ENCODE data around the gene EFNA5.
"Not testable (repeated sequence)": the region's sequence is repeated elsewhere in the genome, so short reads cannot be mapped to it uniquely, and the experiment has no call there.

The EFNA5 gene

DNA sequence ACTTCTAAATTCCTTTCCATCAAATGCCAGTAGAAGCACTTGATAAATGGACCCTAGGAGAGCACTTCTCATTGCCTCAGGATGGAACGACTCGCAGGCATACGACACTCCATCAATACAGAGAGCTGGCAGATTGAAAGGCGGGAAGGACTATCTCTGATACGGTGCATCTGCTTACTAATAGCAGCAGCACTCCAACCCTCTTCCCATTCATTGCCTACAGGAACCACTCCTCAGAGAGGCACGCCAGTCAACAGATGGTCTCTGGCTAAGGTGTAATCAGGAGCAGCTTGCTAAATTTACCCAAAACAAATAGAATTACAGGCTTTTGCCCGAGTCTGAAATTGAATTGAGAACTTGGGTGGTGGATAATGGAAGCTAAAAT, 168.1 kb downstream of the EFNA5 start:
- Histone ChIP-seq H3K4me3 (ENCODE audit: insufficient read depth, low read depth, low read length, poor library complexity, severe bottlenecking) (no peak overlapping the region), H3K4me1 (ENCODE audit: control insufficient read depth, insufficient read depth, low read length, poor library complexity, severe bottlenecking) (no peaks in the 10 kb centered on the region), H3K27me3 (replicated peaks; ENCODE audit: control insufficient read depth, insufficient read depth, low read length, poor library complexity, severe bottlenecking) (no peaks in the 10 kb centered on the region), H3K9me3 (ENCODE audit: control insufficient read depth, low read length) (no peaks in the 10 kb centered on the region), H3K36me3 (ENCODE audit: control insufficient read depth, insufficient read depth, low read length) (no peaks in the 10 kb centered on the region), H3K27ac (ENCODE audit: insufficient read depth, low read length, poor library complexity, severe bottlenecking) (no peak overlapping the region)
- no peak for DNase-seq

DNA sequence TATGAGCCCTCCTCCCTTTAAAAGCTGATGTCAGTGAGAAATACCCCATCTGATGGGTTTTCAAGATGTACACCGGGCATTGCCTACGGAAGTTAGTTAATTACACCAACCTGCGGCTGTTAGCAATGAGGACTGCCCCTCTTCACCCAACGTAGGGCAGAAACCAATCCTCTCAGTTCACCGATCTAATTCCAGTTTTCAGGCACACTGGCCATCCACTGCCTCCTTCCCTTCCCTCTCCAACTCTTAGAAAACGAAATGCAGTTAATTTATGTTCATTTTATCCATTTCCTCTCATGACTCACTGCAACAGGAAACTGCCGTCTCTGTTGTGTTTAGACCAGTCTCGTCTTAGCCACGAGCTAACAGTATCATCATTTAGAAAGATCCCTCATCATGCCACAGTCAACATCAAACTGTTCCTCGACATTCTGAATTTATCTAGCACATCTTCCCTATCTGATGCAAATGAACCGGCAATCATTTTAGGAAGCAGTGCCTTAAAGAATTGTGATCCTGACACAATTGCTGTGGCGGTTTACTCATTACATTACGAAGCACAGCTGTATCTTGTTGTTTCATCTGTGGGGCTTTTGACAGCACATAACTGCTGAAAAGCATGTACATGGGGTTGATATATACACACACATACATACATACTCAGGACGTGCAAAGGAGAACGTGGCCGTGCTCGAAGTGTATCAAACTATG, 168.6 kb downstream of the EFNA5 start:
- no peaks in the 10 kb centered on the region for H3K36me3 ChIP-seq (ENCODE audit: control insufficient read depth, insufficient read depth, low read length)
- no peaks in the 10 kb centered on the region for H3K4me1 ChIP-seq (ENCODE audit: control insufficient read depth, insufficient read depth, low read length, poor library complexity, severe bottlenecking)
- H3K4me3 ChIP-seq (ENCODE audit: insufficient read depth, low read depth, low read length, poor library complexity, severe bottlenecking), result no peak overlapping the region
- H3K27ac ChIP-seq (ENCODE audit: insufficient read depth, low read length, poor library complexity, severe bottlenecking), result no peak overlapping the region
- DNase-seq, result no peak
- H3K9me3 ChIP-seq (ENCODE audit: control insufficient read depth, low read length), result no peaks in the 10 kb centered on the region
- H3K27me3 ChIP-seq (replicated peaks; ENCODE audit: control insufficient read depth, insufficient read depth, low read length, poor library complexity, severe bottlenecking), result no peaks in the 10 kb centered on the region

DNA sequence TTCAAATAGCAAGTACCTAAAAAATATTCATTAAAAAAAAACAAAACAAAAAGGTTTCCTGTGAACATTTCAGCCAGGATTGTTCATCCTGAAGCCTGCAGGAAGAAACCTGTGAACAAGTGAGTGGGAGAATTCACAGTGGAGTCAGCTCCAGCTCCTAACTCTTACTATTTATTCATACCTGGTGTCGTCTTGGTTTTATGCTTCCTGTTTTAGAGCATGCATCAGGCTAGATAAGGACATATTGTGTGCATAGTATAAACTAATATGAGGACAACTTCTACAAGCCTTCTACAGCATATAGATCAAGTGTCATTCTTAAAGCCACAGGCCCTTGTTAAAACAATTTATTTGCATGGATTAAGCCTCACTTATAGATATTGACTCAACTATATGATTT, 169.9 kb downstream of the EFNA5 start:
- no peaks in the 10 kb centered on the region for H3K36me3 ChIP-seq (ENCODE audit: control insufficient read depth, insufficient read depth, low read length)
- H3K4me1 ChIP-seq (ENCODE audit: control insufficient read depth, insufficient read depth, low read length, poor library complexity, severe bottlenecking), result no peaks in the 10 kb centered on the region
- no peak overlapping the region for H3K27ac ChIP-seq (ENCODE audit: insufficient read depth, low read length, poor library complexity, severe bottlenecking)
- no peak for DNase-seq
- H3K9me3 ChIP-seq (ENCODE audit: control insufficient read depth, low read length), result no peaks in the 10 kb centered on the region
- no peaks in the 10 kb centered on the region for H3K27me3 ChIP-seq (replicated peaks; ENCODE audit: control insufficient read depth, insufficient read depth, low read length, poor library complexity, severe bottlenecking)
- H3K4me3 ChIP-seq (ENCODE audit: insufficient read depth, low read depth, low read length, poor library complexity, severe bottlenecking), result no peak overlapping the region

DNA sequence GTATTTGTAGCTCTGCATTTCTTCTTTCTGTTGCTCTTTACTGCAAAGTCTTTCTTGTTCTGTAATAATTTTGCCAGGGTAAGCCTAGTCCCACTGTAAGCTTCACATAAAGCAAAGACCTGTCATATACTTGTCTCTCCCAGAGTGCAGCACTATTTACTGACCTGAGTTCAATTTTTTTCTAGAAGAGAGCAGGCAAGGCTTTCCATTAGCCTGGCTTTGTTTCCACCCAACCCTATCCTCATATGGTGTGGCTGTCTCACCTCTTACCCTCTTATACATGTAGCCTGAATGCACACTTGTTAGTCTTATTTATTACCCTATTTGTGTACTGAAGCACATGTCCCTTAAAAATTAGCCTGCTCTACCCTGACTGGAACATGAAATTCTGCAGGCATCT, 170.4 kb downstream of the EFNA5 start:
- Histone ChIP-seq H3K9me3 (ENCODE audit: control insufficient read depth, low read length) (no peaks in the 10 kb centered on the region), H3K36me3 (ENCODE audit: control insufficient read depth, insufficient read depth, low read length) (no peaks in the 10 kb centered on the region), H3K4me1 (ENCODE audit: control insufficient read depth, insufficient read depth, low read length, poor library complexity, severe bottlenecking) (no peaks in the 10 kb centered on the region), H3K27ac (ENCODE audit: insufficient read depth, low read length, poor library complexity, severe bottlenecking) (no peak overlapping the region), H3K4me3 (ENCODE audit: insufficient read depth, low read depth, low read length, poor library complexity, severe bottlenecking) (no peak overlapping the region), H3K27me3 (replicated peaks; ENCODE audit: control insufficient read depth, insufficient read depth, low read length, poor library complexity, severe bottlenecking) (no peaks in the 10 kb centered on the region)
- no peak for DNase-seq

DNA sequence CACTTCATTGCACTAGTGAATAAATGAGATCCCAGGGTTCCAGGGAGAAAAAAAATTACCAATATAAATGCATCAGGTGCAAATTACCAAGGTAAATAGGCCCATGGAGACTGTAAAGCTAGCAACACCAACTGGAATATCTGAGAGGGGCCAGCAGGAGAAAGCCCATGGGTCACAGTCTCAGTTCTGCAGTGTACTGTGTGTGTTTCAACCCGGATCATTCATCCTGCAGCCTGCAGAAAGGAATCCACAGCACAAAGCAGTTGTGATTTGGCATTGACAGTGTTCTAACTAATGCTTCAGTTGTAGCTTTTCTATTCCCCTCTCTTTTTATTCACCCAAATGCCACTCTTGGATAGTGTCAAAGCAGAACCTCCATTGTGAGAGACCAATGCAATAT, 171.0 kb downstream of the EFNA5 start:
- Histone ChIP-seq H3K27ac (ENCODE audit: insufficient read depth, low read length, poor library complexity, severe bottlenecking) (no peak overlapping the region), H3K4me3 (ENCODE audit: insufficient read depth, low read depth, low read length, poor library complexity, severe bottlenecking) (no peak overlapping the region), H3K4me1 (ENCODE audit: control insufficient read depth, insufficient read depth, low read length, poor library complexity, severe bottlenecking) (no peaks in the 10 kb centered on the region), H3K9me3 (ENCODE audit: control insufficient read depth, low read length) (no peaks in the 10 kb centered on the region), H3K36me3 (ENCODE audit: control insufficient read depth, insufficient read depth, low read length) (no peaks in the 10 kb centered on the region), H3K27me3 (replicated peaks; ENCODE audit: control insufficient read depth, insufficient read depth, low read length, poor library complexity, severe bottlenecking) (no peaks in the 10 kb centered on the region)
- DNase-seq, result no peak

DNA sequence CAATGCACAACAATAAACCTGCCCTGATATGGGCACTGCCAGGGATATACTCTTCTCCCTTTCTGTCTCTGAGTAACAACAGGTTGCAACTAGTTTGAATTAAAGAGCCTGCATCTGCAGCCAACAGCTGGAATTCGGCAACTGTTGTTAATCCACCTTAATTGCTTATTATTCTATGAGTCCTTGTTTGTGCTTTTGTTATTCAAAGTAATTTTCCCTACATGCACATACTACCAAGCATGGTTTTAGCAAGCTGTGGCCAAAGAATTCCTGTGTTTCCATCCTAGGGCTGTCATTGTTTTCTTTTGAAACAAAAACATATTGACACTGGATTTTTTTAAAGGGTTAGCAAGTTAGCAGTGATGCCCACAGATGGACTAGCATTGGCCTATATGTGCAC, 171.5 kb downstream of the EFNA5 start:
- no peak for DNase-seq
- Histone ChIP-seq H3K4me3 (ENCODE audit: insufficient read depth, low read depth, low read length, poor library complexity, severe bottlenecking) (no peak overlapping the region), H3K27me3 (replicated peaks; ENCODE audit: control insufficient read depth, insufficient read depth, low read length, poor library complexity, severe bottlenecking) (no peaks in the 10 kb centered on the region), H3K27ac (ENCODE audit: insufficient read depth, low read length, poor library complexity, severe bottlenecking) (no peak overlapping the region), H3K4me1 (ENCODE audit: control insufficient read depth, insufficient read depth, low read length, poor library complexity, severe bottlenecking) (no peaks in the 10 kb centered on the region), H3K9me3 (ENCODE audit: control insufficient read depth, low read length) (no peaks in the 10 kb centered on the region), H3K36me3 (ENCODE audit: control insufficient read depth, insufficient read depth, low read length) (no peaks in the 10 kb centered on the region)

DNA sequence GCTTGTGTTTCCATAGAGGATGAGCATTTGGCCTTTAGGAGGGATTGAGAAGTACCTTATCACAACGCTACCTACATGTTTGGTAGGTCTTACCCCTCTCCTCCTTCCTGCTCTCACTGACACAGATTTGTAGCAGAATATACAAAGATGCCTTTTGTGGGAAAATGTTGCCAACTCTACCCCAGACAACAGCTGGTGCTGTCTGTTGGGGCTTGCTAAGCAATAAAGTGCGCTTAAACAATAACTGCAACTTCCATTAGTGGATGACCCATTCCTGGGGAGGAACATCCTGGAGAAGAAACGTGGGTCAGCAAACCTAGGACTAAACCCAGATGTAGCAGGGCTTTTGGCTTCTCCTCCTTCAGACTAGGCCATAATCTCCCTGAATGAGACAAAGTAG, 174.3 kb downstream of the EFNA5 start:
- H3K36me3 ChIP-seq (ENCODE audit: control insufficient read depth, insufficient read depth, low read length), result no peaks in the 10 kb centered on the region
- no peaks in the 10 kb centered on the region for H3K4me1 ChIP-seq (ENCODE audit: control insufficient read depth, insufficient read depth, low read length, poor library complexity, severe bottlenecking)
- no peak overlapping the region for H3K4me3 ChIP-seq (ENCODE audit: insufficient read depth, low read depth, low read length, poor library complexity, severe bottlenecking)
- no peak overlapping the region for H3K27ac ChIP-seq (ENCODE audit: insufficient read depth, low read length, poor library complexity, severe bottlenecking)
- H3K9me3 ChIP-seq (ENCODE audit: control insufficient read depth, low read length), result no peaks in the 10 kb centered on the region
- no peak for DNase-seq
- H3K27me3 ChIP-seq (replicated peaks; ENCODE audit: control insufficient read depth, insufficient read depth, low read length, poor library complexity, severe bottlenecking), result no peaks in the 10 kb centered on the region

DNA sequence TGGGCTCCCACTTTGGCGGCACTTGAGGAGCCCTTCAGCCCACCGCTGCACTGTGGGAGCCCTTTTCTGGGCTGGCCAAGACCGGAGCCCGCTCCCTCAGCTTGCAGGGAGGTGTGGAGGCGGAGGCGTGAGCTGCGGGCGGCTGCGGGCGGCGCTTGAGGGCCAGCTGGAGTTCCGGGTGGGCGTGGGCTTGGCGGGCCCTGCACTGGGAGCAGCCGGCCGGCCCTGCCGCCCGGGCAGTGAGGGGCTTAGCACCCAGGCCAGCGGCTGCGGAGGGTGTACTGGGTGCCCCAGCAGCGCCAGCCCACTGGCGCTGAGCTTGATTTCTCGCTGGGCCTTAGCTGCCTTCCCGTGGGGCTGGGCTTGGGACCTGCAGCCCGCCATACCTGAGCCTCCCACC, 176.6 kb downstream of the EFNA5 start:
- not testable (repeated sequence) for H3K4me1 ChIP-seq (ENCODE audit: control insufficient read depth, insufficient read depth, low read length, poor library complexity, severe bottlenecking); H3K9me3 ChIP-seq (ENCODE audit: control insufficient read depth, low read length); H3K27ac ChIP-seq (ENCODE audit: insufficient read depth, low read length, poor library complexity, severe bottlenecking); H3K4me3 ChIP-seq (ENCODE audit: insufficient read depth, low read depth, low read length, poor library complexity, severe bottlenecking); H3K27me3 ChIP-seq (replicated peaks; ENCODE audit: control insufficient read depth, insufficient read depth, low read length, poor library complexity, severe bottlenecking); H3K36me3 ChIP-seq (ENCODE audit: control insufficient read depth, insufficient read depth, low read length); DNase-seq

DNA sequence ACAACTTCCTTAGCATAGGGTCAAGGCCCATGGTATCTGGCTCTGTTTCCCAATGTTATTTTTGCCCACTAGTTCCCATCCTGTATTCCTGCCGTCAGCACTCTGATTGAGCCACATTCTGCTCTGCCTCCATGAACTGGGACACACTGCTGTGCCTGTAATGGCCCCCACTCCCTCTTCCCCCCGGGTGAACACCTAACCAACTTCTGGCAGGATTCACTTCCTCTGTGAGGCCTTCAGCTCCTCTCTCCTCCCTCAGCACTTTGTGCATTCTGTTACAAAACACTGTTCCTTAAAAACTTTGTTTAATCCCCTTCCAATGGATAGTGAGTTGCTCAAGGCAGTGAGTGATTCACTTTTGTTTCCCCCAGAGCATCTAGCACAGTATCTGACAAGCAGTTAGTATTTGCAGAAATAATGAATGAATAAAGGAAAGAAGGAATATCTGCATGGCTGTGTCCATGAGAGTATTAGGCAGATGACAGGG, 183.6 kb downstream of the EFNA5 start:
- Histone ChIP-seq H3K9me3 (ENCODE audit: control insufficient read depth, low read length) (no peaks in the 10 kb centered on the region), H3K4me3 (ENCODE audit: insufficient read depth, low read depth, low read length, poor library complexity, severe bottlenecking) (no peak overlapping the region), H3K36me3 (ENCODE audit: control insufficient read depth, insufficient read depth, low read length) (no peaks in the 10 kb centered on the region), H3K27me3 (replicated peaks; ENCODE audit: control insufficient read depth, insufficient read depth, low read length, poor library complexity, severe bottlenecking) (no peaks in the 10 kb centered on the region), H3K4me1 (ENCODE audit: control insufficient read depth, insufficient read depth, low read length, poor library complexity, severe bottlenecking) (no peaks in the 10 kb centered on the region), H3K27ac (ENCODE audit: insufficient read depth, low read length, poor library complexity, severe bottlenecking) (no peak overlapping the region)
- DNase-seq, result no peak

DNA sequence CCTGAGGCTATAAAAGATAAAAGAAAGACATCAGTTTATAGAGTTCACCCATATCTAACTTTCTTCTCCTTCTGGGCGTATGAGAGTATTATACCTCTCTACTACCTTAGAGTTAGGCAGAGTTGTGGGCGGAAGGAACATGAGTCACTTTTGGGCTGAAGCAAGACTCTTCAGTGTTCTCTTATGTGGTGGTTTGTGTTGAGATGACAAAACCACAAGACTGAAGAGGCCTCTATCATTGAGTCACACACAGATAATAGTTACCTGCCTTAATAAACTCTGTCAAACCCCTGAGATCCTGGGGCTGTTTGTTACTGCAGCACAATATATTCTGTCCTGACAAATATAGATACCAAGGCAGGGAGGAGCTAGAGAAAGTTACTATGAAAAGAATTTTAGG, 184.2 kb downstream of the EFNA5 start:
- no peak overlapping the region for H3K27ac ChIP-seq (ENCODE audit: insufficient read depth, low read length, poor library complexity, severe bottlenecking)
- no peaks in the 10 kb centered on the region for H3K27me3 ChIP-seq (replicated peaks; ENCODE audit: control insufficient read depth, insufficient read depth, low read length, poor library complexity, severe bottlenecking)
- peak in 1 of 3 donors; percentile 4 for DNase-seq
- no peaks in the 10 kb centered on the region for H3K9me3 ChIP-seq (ENCODE audit: control insufficient read depth, low read length)
- H3K36me3 ChIP-seq (ENCODE audit: control insufficient read depth, insufficient read depth, low read length), result no peaks in the 10 kb centered on the region
- H3K4me1 ChIP-seq (ENCODE audit: control insufficient read depth, insufficient read depth, low read length, poor library complexity, severe bottlenecking), result no peaks in the 10 kb centered on the region
- H3K4me3 ChIP-seq (ENCODE audit: insufficient read depth, low read depth, low read length, poor library complexity, severe bottlenecking), result no peak overlapping the region

Data from effector memory CD4-positive, alpha-beta T cell (primary cell).